Astrocyte of the spinal cord (primary cell): Measurements from ENCODE around the gene FBXO27.

Experiments
- DNase-seq: peaks from one replicate; pipeline ENCODE4 v3.0.0; 2011; ENCODE audit warnings: low read depth, low spot score
- H3K4me3 ChIP-seq: 2 replicates; pipeline ENCODE4 v1.5.1; 2011; ENCODE audit warnings: low read depth, mild to moderate bottlenecking, low read length, moderate library complexity
- CTCF ChIP-seq: IDR thresholded peaks from 2 replicates; pipeline ENCODE4 v1.5.1; 2012; ENCODE audit warnings: low read depth, mild to moderate bottlenecking, low read length, inconsistent platforms
- in situ Hi-C: cut with HindIII; loops from 2 replicates; pipeline ENCODE4 v1.10.0; 2017; ENCODE audit warnings: low sequenced_read_pairs

FBXO27 gene

GRCh38 chr19:39030854-39031367 lies 1.4 kb downstream of the FBXO27 start:
- H3K4me3 ChIP-seq, result peak overlapping the region; percentile 51
- DNase-seq, result no peak
- TF ChIP-seq CTCF, result no peak
- in situ Hi-C loops, result no loop called here

- DNase-seq, result no peak
- TF ChIP-seq CTCF, result no peak
- in situ Hi-C loops, result no loop called here
- no peak overlapping the region for H3K4me3 ChIP-seq
Observed at GRCh38 chr19:39024875-39025641, 7.3 kb downstream of the FBXO27 start.

- TF ChIP-seq CTCF, result no peak
- no peak overlapping the region for H3K4me3 ChIP-seq
- DNase-seq, result no peak
- in situ Hi-C loops, result no loop called here
Observed at GRCh38 chr19:39021063-39021462, 11.3 kb downstream of the FBXO27 start.

GRCh38 chr19:39017646-39018045 lies 14.7 kb downstream of the FBXO27 start:
- H3K4me3 ChIP-seq, result no peak overlapping the region
- DNase-seq, result no peak
- TF ChIP-seq CTCF, result no peak
- in situ Hi-C loops, result no loop called here

GRCh38 chr19:39017026-39017425 lies 15.3 kb downstream of the FBXO27 start:
- no peak for TF ChIP-seq CTCF
- in situ Hi-C loops, result no loop called here
- H3K4me3 ChIP-seq, result no peak overlapping the region
- DNase-seq, result no peak

- in situ Hi-C loops, result no loop called here
- TF ChIP-seq CTCF, result no peak
- H3K4me3 ChIP-seq, result no peak overlapping the region
- no peak for DNase-seq
Observed at GRCh38 chr19:39014037-39014436, 18.3 kb downstream of the FBXO27 start.
